HG03045 (cell line): ENCODE results near the gene ASCL2.

Experiments used
- ATAC-seq: cut with Tn5 transposase; IDR thresholded peaks from one replicate; pipeline ENCODE4 v1.9.1; 2021; ENCODE audit warnings: mild to moderate bottlenecking, moderate library complexity; ENCODE audit not compliant: unreplicated experiment

ASCL2 gene

DNA sequence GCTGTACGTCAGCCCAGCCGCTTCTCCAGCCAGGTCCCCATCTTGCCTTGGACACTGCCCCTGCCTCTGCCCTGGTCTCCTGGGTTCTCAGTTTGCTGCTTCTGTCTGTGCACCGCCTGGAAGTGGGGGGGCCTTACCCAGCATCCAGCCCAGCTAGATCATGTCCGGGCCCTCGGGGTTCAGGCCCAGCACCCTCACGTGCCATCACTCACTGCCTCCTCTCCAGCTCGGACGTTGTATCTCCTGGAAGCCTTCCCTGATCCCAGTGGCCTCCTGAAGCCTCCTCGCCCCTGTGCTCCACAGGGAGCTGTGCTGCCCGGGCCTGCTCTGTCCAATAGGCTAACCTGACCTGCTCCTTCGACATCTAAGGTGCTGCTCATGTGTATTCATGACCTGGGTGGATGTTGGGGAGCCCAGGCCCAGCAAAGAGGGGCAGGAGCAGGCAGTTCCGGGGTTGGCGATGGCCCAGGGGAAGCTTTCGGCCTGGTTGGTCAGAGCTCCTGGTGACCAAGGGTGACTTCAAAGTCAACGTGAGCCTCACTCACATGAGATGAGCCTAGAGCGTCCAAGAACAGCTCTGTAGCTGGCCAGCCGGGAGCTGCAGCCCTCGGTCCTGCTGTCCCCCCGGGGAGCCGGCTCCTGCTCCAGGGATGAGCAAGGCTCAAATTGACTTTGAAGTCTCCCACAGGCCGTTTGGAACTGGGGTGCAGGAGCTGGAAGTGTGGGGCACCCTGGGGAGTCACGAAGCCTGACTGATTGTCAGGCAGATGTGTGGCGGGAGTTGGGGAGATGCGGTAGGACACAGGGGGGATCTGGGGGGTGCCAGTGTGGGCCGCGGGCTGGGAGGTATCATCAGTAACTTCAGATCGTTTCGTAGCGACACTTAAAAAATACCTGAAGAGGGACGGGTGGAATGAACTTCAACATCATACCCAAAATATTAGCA lies 5.2 kb upstream of the ASCL2 start:
- ATAC-seq, result no peak

DNA sequence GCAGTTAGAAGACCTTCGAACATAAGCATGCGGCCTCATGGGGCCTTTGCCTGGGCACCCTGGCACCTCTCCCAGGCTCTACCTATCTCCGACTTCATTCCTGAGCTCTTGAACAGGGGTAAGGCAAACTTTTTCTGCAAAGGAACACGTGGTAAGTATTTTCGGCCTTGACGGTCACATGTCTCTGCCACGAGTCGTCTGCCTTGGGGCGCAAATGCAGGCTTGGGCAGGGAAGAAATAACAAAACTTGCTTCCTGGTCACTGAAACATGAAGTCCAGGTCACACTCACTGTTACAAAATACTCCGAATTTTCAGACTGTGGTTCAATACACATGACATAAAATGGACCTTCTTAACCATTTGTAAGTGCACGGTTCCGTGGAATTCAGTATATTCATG lies 3.4 kb upstream of the ASCL2 start:
- no peak for ATAC-seq

DNA sequence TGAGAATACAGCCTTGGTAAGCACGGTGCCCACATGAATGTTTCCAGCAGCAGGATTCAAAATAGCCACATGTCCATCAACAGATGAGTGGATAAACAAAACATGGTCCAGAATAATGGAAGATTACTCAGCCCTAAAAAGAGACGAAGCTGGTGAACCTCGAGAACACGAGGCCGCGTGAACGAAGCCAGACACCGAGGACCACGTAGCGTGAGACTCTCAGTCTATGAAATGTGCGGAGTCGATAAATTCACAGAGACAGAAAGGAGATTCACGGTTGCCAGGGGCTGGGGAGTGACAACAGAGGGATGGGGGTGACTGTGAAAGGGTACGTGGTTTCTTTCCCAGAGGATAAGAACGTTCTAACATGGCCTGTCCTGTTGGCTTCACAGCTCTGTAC lies 2.9 kb upstream of the ASCL2 start:
- no peak for ATAC-seq

DNA sequence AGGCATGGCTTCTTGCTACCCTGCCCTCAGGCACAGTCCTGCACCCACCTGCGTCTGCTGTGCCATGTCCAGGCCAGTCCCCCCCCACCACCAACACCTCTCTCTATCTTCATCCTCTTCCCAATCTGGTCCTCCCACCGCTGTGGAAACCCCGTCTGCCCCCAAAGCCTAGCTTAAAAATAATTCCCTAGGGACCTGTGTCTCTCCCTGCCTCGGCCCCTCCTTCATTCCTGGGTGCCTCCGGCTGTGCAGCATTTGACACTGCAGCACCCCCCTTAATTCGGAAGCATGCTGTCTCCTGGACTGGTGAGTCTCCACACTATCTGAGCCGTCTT lies 2.5 kb upstream of the ASCL2 start:
- no peak for ATAC-seq

DNA sequence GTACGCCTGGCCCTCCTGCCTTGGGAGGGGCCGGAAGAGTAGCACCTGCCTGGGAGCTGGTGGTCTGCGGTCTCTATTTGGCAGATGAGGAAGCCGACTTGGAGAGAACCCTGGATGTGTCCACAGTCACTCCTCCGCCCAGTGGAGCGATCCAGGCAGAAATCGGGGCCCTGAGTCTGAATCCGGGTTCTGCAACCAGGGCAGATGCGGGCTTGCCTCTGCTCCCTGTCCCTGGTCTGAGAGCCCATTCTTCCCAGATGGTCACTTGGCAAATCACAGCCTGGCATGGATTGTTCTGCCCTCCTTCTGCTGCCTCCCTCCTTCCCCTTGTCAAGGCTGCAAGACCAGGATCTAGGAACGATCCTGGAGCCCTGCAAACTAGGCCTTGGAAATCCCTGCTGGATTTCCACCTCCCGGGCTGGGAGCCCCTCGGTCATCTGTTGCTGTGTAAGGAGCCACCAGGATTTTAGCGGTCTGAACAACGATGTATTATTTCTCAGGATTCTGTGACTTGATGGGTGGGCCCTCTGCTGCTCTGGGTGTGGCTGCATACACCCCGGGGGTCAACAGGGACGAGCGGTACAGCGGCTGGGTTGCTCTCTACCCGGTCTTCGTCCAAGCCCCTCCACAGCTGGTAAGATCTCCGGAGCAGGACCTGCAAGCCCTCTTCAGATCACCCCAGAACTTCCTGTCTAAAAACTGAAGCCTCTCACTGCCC lies 2.0 kb upstream of the ASCL2 start:
- no peak for ATAC-seq

DNA sequence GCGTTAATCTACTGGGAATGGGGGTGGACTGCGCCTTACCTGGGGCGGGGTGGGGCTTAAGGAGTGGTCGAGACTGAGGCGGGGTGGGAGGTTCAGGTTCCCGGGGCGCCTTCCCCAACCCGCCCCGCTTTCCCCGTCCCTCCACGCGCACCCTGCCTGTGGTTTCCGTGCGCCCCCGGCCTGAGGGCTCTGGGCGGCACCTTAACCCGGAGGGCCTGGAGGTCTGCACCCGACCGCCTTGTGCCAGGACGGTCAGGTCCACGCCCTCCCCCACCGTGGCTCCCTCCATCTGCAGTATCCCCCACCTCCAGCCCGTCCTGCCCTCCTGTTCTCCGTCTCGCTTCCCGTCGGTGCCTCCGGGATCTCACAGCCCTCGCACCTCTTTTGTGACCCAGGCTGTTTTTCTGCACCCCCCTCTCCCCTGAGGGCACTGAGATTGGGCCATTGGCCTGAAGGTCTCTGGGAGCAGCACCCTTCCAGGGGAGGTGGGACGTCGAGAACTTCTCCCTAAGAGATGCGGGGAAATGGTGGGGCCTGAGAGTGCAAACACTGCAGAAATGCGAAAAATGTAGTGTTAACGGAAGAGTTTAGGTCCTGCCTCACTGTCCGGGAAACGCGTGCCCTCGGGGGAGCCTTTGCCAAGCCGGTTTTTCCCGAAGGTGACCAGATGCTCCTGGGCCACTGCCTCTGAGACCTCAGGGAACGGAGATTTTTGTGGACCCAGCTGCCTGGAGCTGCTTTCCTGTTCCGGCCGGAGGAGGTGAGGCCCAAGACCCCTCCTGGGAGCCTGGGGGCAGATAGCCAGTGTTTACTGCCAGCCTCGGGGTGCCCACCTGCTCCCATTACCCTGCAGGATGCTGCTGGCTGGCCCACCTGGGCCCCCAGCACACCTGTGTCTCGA lies 1.2 kb upstream of the ASCL2 start:
- ATAC-seq, result no peak

DNA sequence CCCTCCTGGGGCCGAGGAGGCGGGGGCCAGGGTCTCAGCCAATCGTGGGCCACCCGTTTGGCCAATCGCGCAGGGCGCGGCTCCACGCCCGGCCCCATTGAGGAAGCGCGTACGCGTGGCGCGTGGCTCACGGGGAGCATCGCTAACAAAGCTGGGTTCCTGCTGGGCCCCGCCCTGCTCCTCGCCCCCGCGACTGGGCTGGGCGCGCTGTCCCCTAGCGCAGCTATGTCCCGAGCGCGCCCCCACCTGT lies 614 bp upstream of the ASCL2 start:
- no peak for ATAC-seq

DNA sequence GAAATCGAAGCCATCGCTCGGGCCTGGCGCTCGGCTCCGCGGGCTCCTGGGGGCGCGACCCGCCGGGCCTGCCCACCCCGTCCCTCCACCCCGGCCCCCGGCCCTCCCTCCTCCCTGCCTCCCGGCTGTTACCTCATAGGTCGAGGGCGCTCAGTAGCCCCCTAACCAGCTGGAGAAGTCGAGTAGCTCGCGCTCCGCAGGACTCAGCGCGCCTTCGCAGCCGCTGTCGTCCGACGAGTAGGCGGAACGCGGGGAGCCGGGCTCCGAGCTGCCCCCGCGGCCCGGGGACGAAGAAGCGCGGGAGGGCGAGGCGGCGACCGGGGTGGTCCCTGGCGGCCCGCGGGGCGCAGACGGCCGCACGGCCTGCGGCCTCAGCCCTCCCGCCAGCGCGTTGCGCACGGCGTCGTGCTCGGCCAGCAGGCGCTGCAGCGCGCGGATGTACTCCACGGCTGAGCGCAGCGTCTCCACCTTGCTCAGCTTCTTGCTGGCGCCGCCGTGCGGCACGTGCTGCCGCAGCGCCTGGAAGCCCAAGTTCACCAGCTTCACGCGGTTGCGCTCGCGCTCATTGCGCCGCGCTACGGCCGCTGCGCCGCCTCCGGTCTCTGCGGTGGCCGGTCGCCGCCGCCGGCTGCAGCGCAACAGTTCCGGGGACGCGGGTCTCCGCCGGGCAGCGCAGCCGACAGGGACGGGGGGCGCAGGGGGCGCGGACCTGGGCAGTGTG lies 627 bp downstream of the ASCL2 start:
- ATAC-seq, result no peak

DNA sequence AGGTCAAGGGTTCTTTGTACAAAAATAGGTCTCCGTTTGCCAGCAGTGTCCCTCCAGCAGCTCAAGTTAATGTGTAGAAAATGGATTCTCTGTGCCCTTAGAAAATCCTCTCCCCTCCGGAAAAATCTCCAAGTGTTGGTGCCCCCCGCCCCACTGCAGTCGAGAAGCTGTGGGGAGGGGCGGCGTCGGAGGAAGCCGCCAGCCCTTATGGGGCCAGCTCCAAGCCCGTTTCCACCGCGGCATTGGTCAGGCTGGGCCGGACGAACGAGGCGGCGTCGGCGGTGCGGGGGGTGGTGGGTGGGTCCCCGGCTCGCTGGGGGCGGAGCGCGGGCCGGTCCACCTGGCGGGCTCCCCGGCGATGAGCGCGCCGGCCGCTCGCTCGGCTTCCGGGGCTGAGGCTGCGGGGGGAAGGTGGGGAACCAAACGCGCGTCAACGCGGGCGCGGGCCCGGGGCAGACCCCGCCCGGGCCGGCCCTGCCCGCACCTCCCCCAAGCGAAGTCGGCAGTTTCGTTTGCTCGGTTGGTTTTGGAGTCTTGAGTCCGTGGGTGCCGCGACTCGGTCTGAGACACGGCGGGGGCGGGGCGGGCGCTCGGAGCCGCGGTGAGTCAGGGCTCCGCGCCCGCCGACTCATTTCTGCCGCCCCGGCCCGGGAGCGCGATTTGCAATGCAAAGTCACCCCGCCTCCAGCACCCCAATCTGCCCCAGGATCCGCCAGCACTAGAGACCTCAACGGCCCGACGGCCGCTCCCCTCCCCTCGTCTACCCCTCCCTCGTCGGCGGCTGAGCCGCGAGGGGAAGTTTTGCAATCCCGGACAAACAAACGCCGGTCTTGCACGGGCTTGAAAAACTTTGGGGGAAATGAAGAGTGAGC lies 1.4 kb downstream of the ASCL2 start:
- no peak for ATAC-seq

DNA sequence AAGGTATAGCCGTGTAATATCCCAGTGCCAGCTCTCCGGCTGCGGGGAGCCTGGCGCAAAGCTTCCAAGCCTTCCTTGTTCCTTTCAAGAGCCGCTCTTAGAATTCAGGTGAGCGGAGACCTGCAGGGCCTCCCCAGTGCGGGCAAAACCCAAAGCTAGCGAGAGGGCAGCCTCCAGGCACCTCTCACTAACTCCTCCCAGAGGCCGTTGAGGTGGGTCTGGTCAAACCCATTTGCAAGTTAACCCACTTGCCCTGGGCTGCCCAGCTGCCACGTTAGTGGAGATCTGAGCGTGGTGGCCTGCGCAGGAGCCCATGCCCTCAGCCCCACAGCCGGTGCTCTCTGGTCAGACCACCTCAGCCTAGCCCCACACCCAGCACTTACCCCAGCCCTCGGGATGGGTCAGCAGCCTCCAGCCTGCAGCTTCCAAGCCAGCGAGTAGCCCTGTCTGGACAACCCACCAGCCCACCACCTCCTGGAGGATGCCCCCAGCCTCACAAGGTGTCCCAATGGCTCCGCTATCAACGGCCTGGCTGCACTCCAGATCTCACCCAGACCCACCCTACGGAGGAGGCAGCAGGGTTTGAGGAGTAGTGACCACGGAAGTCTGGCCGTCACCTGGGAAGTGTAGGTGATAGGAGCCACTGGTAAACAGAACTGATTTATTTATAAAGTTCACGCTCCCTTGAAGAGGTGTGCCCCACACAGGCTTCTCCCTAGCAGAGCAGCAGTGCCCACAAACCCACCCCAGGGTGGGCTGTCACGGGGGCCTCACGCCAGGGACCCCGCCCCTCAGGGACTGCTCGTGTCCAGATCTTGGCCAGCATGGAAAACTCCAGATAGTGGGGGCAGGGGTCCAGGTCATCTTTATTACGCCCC lies 2.3 kb downstream of the ASCL2 start:
- ATAC-seq, result no peak

DNA sequence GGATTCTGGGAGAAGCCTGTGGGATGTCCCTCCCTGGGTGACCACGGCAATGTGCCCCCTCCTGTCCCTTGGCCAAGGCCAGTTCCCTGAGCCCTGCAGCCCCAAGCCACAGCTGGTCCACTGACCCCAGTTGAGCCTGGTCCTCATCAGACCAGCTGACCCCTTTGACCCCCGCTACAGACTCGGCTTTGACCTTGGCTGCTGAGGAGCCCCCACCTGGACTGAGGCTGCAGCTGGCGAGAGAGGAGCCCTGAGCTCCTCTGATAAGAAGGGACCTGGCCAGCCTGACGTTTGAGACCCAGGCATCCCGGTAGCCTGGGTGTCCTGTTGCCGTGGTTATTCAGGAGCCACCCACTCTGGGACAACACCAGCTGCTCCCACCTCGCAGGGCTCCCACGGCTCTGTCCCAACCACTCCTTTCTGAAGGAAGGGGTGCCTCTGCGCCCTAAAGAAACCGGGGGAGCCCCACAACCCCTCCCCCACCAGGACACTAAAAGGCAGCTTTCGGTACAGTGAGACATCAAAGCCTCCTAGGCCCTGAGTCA lies 3.0 kb downstream of the ASCL2 start:
- no peak for ATAC-seq

DNA sequence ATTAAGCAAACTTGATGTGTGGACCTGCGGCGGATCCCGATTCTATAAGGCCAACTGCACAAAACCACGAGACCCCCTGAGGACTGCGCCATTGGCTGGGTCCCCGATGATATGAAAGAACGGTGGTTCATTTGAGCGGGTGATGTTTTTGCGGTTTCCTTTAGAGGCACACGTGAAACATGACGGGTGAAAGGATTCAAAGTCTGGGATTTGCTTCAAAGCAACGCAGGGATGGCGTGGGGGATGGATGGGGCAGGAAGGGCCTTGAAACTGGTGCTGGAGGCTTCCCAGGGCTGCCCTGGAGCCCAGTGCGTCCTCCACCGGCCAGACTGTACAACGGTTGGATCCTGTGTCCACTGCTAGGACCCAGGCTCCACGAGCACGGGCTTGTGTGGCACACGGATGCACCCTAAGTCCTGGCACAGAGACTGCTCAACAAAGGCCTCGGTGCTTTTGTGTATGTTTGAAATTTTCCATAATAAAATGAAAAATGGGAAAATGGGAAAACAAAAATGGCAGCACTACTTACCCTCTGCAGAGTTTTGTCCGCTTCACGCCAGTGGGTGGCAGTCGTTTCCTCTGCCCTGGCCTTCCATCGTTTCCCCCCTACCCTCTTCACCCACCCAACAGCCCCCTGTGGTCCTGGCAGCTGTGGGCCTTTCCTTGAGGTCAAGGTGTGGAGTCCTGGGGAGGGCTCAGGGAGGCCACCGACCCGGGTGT lies 3.6 kb downstream of the ASCL2 start:
- ATAC-seq, result no peak

DNA sequence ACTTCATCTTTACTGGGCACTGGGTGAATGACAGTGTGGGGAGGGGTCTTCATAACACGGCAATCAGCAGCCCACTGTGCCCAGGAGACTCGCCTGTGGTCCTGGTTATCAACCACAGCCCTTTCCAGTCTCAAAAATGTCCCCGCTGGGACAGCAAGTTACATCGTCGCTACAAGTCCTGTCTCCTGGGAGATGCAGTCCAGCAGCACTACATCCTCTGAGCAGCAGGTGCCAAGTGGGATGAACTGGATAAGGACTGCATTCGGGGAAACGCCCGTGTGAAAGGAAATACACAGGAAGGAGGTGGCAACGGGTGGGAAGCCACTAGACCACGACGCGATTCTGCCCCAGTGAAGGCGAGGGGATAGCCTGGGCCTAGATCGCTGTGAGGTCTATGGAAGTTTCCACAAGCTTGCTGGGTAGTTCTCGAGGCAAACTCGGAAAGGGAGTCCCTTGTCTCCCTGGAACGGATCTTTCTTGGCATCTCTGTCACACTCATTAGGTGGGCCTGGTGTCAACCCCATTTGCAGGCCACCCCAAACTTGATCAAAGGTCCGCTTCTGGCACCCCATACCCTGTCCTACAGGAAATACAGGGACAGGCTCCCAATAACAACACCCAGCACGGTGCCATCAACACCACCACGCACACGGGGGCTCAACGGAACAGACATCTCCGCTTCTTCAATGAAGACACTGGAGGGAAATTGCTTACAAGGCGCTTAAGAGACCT lies 4.4 kb downstream of the ASCL2 start:
- no peak for ATAC-seq

DNA sequence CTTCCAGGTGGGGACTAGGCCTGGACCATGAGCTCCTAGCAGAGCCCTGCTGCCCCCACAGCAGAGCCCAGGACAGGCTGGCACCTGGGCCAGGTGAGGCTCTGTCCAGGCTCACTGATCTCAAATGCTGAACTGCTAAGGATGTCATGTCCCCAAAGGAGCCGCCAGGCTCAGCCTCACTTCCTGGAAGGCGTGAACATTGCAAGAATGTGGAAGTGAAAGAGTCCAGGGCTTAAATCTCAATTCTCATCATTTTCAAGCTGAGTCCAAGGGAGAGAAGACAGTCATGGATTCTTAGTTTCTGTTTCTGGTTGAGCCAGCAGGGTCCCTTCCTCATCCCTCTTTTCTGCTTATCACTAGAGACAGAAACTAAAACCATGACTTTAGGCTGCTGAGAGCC lies 5.0 kb downstream of the ASCL2 start:
- ATAC-seq, result no peak

DNA sequence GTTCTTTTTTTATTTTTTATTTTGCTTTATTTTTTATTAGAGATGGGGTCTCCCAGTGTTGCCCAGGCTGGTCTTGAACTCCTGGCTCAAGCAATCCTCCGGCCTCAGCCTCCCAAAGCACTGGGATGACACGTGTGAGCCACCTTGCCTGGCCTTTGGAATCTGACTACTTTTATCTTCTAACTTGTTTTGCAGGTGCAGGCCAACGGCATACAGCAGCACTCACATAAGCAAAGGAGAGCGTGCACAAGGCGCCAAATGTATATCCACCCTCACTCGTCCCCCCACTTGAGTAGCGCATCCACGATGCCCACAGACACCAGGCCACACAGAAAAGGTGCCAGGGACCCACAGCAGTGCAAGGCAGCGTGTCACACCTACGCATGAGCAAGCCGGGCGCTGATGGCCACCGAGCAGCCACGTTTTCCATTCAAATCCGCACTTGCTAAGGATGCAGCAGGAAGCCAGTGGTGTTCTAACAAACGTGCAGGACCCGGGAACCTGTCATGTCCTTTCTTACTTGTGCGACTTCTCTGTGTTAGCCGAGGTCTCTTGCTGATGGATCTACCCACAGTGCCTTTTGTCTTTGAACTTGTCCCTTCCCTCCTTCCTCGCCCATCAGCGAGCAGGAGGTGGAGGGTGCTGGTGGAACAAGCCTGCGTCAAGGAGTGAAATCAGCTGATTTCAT lies 5.9 kb downstream of the ASCL2 start:
- no peak for ATAC-seq

DNA sequence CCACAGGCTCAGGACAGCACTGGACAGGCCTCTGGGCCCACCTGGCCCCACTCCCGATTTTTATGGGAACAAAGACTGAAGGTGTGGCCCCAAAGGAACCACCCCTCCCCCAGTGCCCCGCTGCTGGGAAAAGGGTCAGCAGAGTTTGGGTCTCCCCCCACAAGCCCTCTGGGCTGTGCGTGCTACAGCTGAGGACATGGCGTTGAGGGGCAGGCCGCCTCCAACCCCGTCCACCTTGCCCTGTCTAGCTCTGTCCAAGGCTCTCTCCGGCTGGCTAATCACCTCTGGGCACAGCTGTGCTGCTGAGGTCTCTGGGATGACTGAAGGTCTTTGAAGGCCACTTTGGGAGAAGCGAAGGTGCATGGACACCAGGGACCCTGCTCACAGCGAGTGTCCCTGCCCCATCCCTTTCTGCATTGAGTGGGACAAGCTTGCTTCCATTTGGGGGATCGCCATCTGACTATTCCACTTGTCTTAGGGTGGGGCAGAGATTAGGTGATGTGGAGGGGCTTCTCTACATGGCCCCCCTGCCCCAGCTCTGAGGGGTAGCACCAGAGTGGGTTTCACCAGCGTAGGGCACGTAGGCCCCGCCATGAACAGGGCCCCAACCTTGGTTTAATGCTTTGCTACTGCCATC lies 6.5 kb downstream of the ASCL2 start:
- no peak for ATAC-seq
